Psoas muscle (tissue), 8 donors: Measurements from ENCODE around the gene LDAF1. TPM values are rescaled to one million over a fixed set of nuclear protein-coding genes. Genes with fewer than 3 reads are reported as not detected.

Source experiments
- ATAC-seq, 4 donors: fragments of 200-7000 bp; cut with Tn5 transposase; one replicate each; pipeline ENCODE4 v1.9.1; 2020; ENCODE audit warnings: moderate library complexity in 3 of 4, mild to moderate bottlenecking in 2 of 4
- DNase-seq, 2 donors: peaks; one replicate each; pipeline ENCODE4 v3.0.0-alpha.2; 2020
- H3K27ac ChIP-seq: fragments of 200-600 bp; one replicate; pipeline ENCODE4 v1.8.0; 2022
- H3K27me3 ChIP-seq, 3 donors: fragments of 200-600 bp in 1 of 3; one replicate each; pipeline versions ENCODE4 v1.6.1 to v1.8.0; 2013 to 2022; ENCODE audit warnings: low read length in 2 of 3, mild to moderate bottlenecking in 2 of 3, moderate library complexity in 1 of 3; ENCODE audit not compliant: insufficient read depth in 3 of 3
- H3K36me3 ChIP-seq, 2 donors: fragments of 200-600 bp in 1 of 2; one replicate each; pipeline versions ENCODE4 v1.6.1 to v1.8.0; 2013 to 2022; ENCODE audit warnings: low read depth in 1 of 2, mild to moderate bottlenecking in 1 of 2, moderate library complexity in 1 of 2; ENCODE audit not compliant: insufficient read depth in 1 of 2
- H3K4me1 ChIP-seq: fragments of 200-600 bp; one replicate; pipeline ENCODE4 v1.8.0; 2022
- H3K4me3 ChIP-seq: fragments of 200-600 bp; one replicate; pipeline ENCODE4 v1.8.0; 2022; ENCODE audit warnings: mild to moderate bottlenecking
- H3K9me3 ChIP-seq: fragments of 200-600 bp; one replicate; pipeline ENCODE4 v1.8.0; 2022
- CTCF ChIP-seq: fragments of 200-600 bp; IDR thresholded peaks from one replicate; pipeline ENCODE4 v1.8.0; 2022; ENCODE audit warnings: antibody characterized with exemption
- WGBS, 3 donors: extraction: QIAGEN DNeasy Blood & Tissue Kit; methylation state at CpG; one replicate each; pipeline versions ENCODE4 v1.1.6 to v1.1.7; 2013; 5-methylcytosine and 5-hydroxymethylcytosine counted together
- intact Hi-C, 2 donors: fragments of 100-400 bp; cut with DNase I; formaldehyde crosslinking; loops; one replicate each; pipeline versions ENCODE4 v1.11.0 to v1.14.2; 2022
- polyA plus RNA-seq, 3 donors: library from polyadenylated mRNA; stranded (reverse); fragments of 200-250 nt; gene quantifications; one replicate each; pipeline ENCODE4 v1.2.3, GENCODE V29; 2013
- total RNA-seq, 4 donors: library from RNA; stranded (reverse); fragmentation: NEBNext Ultra II Directional in 2 of 4; extraction: Animal tissue kit (Norgen Biotek cat#: 25700) in 2 of 4; gene quantifications; one replicate each; pipeline versions ENCODE4 v1.2.1 to v1.2.4, GENCODE V29; 2021 to 2023
- donor health status: healthy with polysubstance abuse.
- donor health status: DM: no; HTN: no; CAD: no; lungs with moderate emphysema.
- donor health status: Bipolar disorder and iron deficiency.
- donor health status: healthy.
- donor health status: DM: yes; HTN: yes; CAD: no.
- donor health status: DM: no; HTN: no; CAD: no.
- donor health status: DM: no; HTN: no; CAD: no.
- donor health status: DM: yes; HTN: yes; CAD: no.

LDAF1 gene
- total and polyA plus RNA-seq, 7 donors: 25.7 to 57.3 (median 39.2) TPM

- no peak for ATAC-seq
- H3K4me3 ChIP-seq: no peak overlapping the region
- no peaks in the 10 kb centered on the region for H3K27me3 ChIP-seq
- no peak for TF ChIP-seq CTCF
- 31 to 91% (median 90%) methylated on average over 1 of the region's 1 CpG for WGBS, 3 donors
- intact Hi-C loops: no loop called here
- H3K9me3 ChIP-seq: no peaks in the 10 kb centered on the region
- H3K36me3 ChIP-seq: peaks cover 3 to 98% of the 10 kb centered on the region in 2 donors
- no peak overlapping the region for H3K27ac ChIP-seq
- H3K4me1 ChIP-seq: no peaks in the 10 kb centered on the region
- DNase-seq: no peak
Measured at GRCh38 chr16:21175397-21175796, 16.9 kb downstream of the LDAF1 start.

GRCh38 chr16:21179126-21179982, 20.9 kb downstream of the LDAF1 start:
- Histone ChIP-seq H3K9me3 (no peaks in the 10 kb centered on the region), H3K4me1 (no peaks in the 10 kb centered on the region), H3K27me3 (no peaks in the 10 kb centered on the region), H3K36me3 (peaks cover 8 to 84% of the 10 kb centered on the region in 2 donors), H3K27ac (no peak overlapping the region), H3K4me3 (no peak overlapping the region)
- intact Hi-C loops: no loop called here
- ATAC-seq (no peak), DNase-seq (no peak)
- no peak for TF ChIP-seq CTCF
- WGBS, 3 donors: 40 to 49% (median 44%) methylated on average over 13 of the region's 13 CpGs

DNA sequence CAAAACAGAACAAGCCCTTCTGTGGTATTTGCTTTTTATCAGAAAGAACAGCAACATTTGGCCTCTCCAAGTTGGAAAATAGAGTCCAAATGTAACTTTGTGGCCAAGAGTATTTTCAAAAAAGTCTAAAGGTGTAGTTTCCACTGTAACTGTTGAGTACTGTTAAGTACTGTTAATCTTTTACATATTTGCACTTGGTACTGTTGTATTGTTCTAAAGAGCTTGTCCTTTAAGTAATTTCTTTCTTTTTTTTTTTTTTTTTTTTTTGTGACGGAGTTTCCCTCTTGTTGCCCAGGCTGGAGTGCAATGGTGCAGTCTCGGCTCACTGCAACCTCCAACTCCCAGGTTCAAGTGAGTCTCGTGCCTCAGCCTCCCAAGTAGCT, 21.5 kb downstream of the LDAF1 start:
- Histone ChIP-seq H3K4me3 (no peak overlapping the region), H3K4me1 (no peaks in the 10 kb centered on the region), H3K27ac (no peak overlapping the region), H3K27me3 (no peaks in the 10 kb centered on the region), H3K9me3 (no peaks in the 10 kb centered on the region), H3K36me3 (peaks cover 8 to 78% of the 10 kb centered on the region in 2 donors)
- no peak for DNase-seq
- ATAC-seq: no peak
- intact Hi-C loops: no loop called here
- no peak for TF ChIP-seq CTCF
- 76 to 96% (median 78%) methylated on average over 2 to 3 of the region's 3 CpGs for WGBS, 3 donors

DNA sequence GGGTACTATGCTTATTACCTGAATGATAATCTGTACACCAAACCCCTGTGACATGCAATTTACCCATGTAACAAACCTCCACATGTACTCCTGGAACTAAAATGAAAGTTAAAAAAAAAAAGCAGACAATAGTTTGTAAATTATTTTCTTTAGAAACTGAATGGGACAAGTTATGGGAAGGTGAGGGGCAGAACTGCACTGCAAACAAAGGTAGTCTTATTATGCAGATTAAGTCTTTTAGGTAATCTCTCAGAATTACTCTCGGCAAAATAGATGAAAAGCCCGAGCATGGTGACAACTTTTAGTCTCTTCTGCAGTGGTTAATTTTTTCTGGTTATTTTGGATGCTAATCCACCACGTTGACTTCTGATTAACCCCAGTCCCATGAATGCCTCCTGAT, 25.5 kb downstream of the LDAF1 start:
- DNase-seq (no peak), ATAC-seq (no peak)
- Histone ChIP-seq H3K4me3 (no peak overlapping the region), H3K36me3 (peaks cover 8 to 37% of the 10 kb centered on the region in 2 donors), H3K27ac (no peak overlapping the region), H3K27me3 (no peaks in the 10 kb centered on the region), H3K4me1 (no peaks in the 10 kb centered on the region), H3K9me3 (no peaks in the 10 kb centered on the region)
- intact Hi-C loops: no loop called here
- TF ChIP-seq CTCF: no peak
- WGBS, 3 donors: 68 to 79% (median 72%) methylated on average over 3 of the region's 3 CpGs
